Measurements from ENCODE around the gene ABCA8.
"Not testable (repeated sequence)": the region's sequence is repeated elsewhere in the genome, so short reads cannot be mapped to it uniquely, and the experiment has no call there.

Gene ABCA8

DNA sequence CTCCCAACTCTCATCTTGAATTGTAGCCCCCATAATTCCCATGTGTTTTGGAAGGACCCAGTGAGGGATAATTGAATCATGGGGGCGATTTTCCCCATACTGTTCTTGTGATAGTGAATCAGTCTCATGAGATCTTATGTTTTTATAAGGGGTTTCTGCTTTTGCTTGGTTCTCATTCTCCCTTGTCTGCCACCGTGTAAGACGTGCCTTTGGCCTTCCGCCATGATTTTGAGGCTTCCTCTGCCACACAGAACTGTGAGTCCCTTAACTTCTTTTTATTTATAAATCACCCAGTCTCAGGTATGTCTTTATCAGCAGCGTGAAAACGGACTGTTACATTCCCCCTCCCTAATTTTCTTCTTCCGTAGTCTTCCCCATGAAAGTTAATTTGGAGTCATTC lies 124.0 kb downstream of the ABCA8 start:
- no peak for DNase-seq (ENCODE audit: low read depth in 4 of 4, low spot score in 1 of 4)

DNA sequence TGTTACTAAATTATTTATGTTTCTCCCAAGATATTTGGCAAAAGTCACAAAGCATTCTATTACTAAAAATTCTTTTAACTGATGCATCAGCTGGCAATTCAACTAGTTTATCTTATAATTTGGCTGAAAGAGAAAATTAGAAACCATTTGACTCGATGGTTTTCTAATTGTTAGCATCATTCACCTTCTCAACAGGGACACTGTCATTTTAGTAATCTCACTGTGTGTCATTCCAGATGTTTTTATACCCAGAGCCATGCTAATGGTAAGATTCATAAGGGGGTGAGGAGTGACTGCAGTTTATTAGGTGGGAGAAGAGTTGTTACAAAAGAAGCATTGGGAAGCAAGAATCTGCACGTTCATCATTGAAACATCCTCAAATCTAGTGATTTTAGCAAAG lies 124.9 kb downstream of the ABCA8 start:
- DNase-seq (ENCODE audit: low read depth in 4 of 4, low spot score in 1 of 4) = no peak

DNA sequence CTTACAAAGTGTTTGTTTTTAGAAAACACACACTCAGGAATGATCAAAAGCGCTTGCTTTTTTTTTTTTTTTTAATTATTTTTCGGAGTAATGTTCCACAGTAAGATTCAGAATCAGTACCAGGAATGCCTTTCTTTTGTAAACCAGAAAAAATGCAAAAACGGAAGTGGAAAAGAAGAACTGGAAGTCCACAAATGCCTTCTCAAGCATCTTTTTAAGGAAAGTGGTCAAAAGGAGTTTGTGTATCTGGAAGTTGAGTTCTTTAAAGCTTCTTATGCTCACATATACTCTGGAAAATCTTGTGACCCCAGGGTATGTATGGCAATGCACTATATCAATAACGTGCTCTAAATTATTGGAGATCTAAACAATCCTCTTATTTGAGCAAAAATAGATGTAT lies 126.0 kb downstream of the ABCA8 start:
- DNase-seq (ENCODE audit: low read depth in 4 of 4, low spot score in 1 of 4) = no peak

DNA sequence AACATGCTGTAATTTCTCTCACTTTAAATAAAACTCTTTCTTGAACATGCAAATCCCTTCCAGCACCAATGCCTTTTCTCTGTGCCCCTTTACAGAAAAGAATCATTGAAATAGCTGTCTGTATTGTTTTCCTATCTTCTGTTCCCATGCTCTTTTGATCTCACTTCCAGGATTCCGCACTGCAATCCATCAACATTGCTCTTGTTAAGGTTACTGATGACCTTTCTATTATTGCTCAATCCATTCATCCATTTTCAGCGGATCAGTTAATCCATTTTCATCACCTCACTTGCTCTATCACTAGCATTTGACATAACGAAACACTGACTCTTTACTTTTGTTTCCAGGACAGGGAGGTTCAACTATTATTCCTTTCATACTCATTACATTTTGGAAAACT lies 130.5 kb downstream of the ABCA8 start:
- DNase-seq (ENCODE audit: low read depth in 4 of 4, low spot score in 1 of 4) = no peak

DNA sequence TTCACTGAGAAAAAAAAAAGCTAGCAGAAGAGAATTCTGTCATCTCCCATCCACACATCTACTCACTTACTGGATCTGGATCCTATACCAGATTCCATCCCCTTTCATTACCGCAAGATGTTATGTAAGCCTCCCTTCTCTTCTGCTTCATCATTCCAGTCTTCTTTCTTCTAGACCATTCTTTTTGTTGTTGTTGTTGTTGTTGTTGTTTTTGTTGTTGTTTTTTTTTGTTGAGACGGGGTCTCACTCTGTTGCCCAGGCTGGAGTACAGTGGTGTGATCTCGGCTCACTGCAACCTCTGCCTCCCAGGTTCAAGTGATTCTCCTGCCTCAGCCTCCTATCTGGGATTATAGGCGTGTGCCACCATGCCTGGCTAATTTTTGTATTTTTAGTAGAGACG lies 131.0 kb downstream of the ABCA8 start:
- DNase-seq (ENCODE audit: low read depth in 4 of 4, low spot score in 1 of 4) = not testable (repeated sequence)

DNA sequence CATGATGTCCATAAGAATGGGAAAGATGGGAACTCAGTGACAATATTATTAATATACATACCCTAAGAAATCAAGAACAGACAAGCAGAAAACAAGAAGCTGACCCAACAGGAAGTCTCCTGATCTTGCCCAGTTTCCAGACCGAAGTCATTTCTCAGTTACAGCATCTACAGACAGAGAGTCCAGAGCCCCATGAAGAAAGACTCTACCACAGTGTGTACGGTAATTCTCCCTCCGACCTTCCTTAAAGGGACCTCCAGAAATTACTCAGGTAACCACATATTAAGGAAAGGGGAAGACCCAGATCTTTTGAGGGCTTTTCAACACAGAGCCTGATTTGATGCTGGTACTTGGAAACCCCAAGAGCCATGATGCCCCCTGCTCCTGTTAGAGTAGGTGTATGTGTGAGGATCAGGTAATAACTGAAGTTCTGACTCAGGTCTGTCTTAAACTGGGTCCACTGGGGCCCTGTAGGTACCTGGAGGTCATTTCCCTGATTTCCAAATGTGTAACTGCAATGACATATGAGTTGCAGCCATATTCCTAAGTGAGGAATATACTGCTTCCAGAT lies 132.4 kb downstream of the ABCA8 start:
- no peak for DNase-seq (ENCODE audit: low read depth in 4 of 4, low spot score in 1 of 4)

DNA sequence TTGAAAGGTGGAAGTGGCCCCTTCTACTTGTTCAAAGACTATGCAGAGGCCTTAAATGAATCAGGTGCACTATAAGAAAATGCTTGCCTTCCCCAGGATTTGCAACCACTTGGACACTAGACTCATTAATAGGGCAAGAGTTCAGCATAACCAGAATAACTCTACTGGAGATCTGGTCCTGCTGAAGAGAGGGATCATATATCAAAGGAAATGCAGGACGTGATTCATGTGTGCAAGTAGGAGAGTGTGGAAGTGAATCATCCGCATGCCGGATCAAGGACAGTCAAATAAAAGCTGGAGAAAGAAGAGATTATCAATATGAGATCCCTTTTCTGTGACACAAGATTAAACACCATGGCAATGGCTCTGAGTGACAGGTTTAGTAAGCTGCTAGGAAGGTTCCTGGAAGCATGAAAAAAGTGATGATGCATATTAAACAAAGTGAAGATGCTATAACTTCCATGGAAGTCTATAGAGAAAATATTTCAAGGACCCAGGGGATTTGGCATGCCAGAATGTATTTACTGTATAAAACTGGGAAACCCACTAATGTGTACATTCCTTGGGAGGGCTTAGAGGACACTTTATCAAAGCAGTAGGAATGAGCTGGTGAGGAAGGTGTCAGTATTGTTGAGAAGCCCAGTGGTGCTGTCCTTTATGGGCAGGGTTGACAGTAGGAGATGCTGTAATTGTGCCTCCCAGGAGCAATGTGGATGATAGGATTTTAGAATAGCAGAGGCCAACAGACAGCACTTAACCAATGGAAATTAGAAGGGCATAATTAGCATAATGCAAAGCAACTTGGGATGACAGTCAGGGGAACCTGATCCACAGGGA lies 133.1 kb downstream of the ABCA8 start:
- DNase-seq (ENCODE audit: low read depth in 4 of 4, low spot score in 1 of 4) = no peak

DNA sequence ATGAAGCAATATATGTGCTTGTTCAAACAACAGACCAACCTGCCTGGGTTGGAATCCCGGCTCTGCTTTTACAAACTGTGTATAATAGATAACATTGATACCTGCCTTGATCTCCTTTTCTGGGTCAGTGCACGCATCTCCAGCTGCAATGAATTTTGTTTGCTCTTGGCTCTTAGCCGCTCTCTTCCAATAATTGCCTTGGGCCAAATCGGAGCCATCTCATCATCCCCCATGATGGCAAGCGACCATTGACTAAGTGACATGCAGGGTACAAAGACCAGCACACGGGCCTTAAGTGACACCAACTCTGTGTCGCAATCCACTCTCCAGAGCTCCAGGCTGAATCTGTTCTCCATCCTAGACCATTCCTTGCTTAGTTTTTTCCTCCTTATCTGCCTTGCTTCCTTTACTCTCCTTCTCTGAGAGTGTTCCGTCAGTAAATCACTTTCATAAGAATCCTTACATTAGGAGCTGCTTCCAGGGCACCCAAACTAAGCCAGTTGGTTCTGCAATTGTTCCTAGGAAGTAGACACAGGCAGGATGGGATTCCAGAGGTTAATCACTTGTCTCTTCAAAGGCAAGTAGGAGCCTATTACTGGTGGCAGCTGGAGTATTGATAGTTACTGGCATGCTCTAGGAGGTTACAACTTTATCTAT lies 134.2 kb downstream of the ABCA8 start:
- DNase-seq (ENCODE audit: low read depth in 4 of 4, low spot score in 1 of 4) = no peak

DNA sequence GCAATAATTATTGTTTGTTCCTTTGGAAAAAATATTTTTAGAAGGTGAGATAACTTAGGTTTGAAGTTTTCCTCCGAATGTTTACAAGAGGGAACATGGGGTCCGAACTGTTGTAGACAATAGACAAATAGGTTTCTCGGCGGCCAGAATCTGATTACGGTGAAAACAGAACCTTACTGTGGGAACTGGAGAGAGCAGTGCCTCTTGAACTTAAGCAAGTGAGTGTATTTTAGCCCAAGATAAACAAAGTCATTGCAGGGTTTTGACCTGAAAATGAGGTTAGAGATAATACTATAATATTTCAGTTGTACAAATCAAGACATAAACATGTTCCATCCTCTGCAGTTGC lies 134.7 kb downstream of the ABCA8 start:
- no peak for DNase-seq (ENCODE audit: low read depth in 4 of 4, low spot score in 1 of 4)

DNA sequence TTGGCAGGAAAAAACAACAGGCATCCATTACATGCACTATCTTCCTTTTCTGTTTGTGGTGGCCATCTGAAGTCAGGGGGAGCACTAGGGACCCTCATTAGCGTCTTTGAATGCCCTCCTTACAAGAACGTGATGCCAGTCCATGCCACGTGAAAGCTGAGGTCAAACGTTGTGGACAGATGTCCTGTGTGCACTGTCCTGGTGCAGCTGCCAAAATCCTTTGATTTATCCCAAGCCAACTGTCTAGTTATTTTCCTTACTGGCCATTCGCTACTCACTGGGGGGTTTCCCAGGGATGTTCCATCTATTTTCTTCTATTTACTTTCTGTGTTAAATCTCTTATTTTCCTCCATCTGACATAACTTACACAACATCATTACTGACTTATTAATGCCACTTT lies 135.7 kb downstream of the ABCA8 start:
- DNase-seq (ENCODE audit: low read depth in 4 of 4, low spot score in 1 of 4) = no peak

Data from stimulated activated CD4-positive, alpha-beta T cell treated with anti-CD3 and anti-CD28 coated beads, Interleukin-1b, Interleukin-23, amount 100 ng/mL, for 24 hours (primary cell).